A673 (cell line): ENCODE results near the gene KCTD7. TPM values are rescaled to one million over a fixed set of nuclear protein-coding genes. Genes with fewer than 3 reads are reported as not detected.
"Not testable (repeated sequence)": the region's sequence is repeated elsewhere in the genome, so short reads cannot be mapped to it uniquely, and the experiment has no call there.

ENCODE experiments used
- BruUV-seq: library from RNA; stranded (reverse); fragments of 400-500 nt; replicated peaks from 2 replicates; lab custom pipeline; 2021; lab: Mats Ljungman, UMichigan
- CTCF ChIA-PET: fragments of 300-600 bp; sonication (Branson Sonifier 250); formaldehyde crosslinking; loops from one replicate; lab custom pipeline; 2022; ENCODE audit warnings: antibody characterized with exemption; lab: Charles Lee
- POLR2A ChIA-PET: fragments of 300-600 bp; sonication (Branson Sonifier 250); formaldehyde crosslinking; loops from one replicate; lab custom pipeline; 2022; ENCODE audit warnings: antibody characterized with exemption; ENCODE audit not compliant: low non-redundant PET; lab: Charles Lee
- DNase-seq: peaks from one replicate; pipeline ENCODE4 v3.0.0-alpha.2; 2015; ENCODE audit warnings: low spot score
- H3K27ac ChIP-seq: fragments of 200-600 bp; sonication (generic); 2 replicates; pipeline ENCODE4 v1.5.1; 2016; ENCODE audit warnings: mixed run types, low read depth, mild to moderate bottlenecking, mixed read lengths, antibody characterized with exemption, low read length; ENCODE audit not compliant: poor library complexity, severe bottlenecking
- H3K27me3 ChIP-seq: fragments of 200-600 bp; sonication (generic); replicated peaks from 2 replicates; pipeline ENCODE4 v1.6.1; 2017; ENCODE audit warnings: mixed run types, low read depth, mild to moderate bottlenecking, mixed read lengths, antibody characterized with exemption, low read length; ENCODE audit not compliant: insufficient read depth, poor library complexity
- H3K36me3 ChIP-seq: fragments of 200-600 bp; sonication (generic); 2 replicates; pipeline ENCODE4 v1.6.1; 2016; ENCODE audit warnings: mixed run types, mild to moderate bottlenecking, mixed read lengths, antibody characterized with exemption, low read length; ENCODE audit not compliant: insufficient read depth, poor library complexity, severe bottlenecking
- H3K4me1 ChIP-seq: fragments of 200-600 bp; sonication (generic); 2 replicates; pipeline ENCODE4 v1.6.1; 2017; ENCODE audit warnings: mixed run types, mild to moderate bottlenecking, mixed read lengths, antibody characterized with exemption, low read length; ENCODE audit not compliant: insufficient read depth, poor library complexity, severe bottlenecking
- H3K4me3 ChIP-seq: fragments of 200-600 bp; sonication (generic); 2 replicates; pipeline ENCODE4 v1.5.1; 2016; ENCODE audit warnings: low read depth, mixed run types, mild to moderate bottlenecking, mixed read lengths, low read length; ENCODE audit not compliant: poor library complexity, severe bottlenecking
- H3K9me3 ChIP-seq: fragments of 200-600 bp; sonication (generic); 2 replicates; pipeline ENCODE4 v1.6.1; 2016; ENCODE audit warnings: mixed run types, low read depth, mild to moderate bottlenecking, mixed read lengths, antibody characterized with exemption, low read length; ENCODE audit not compliant: poor library complexity, severe bottlenecking
- CTCF ChIP-seq: fragments of 300-800, 200-600 bp; sonication (generic); conservative IDR thresholded peaks from 2 replicates; pipeline ENCODE4 v1.5.1; 2017; ENCODE audit warnings: low read depth, mild to moderate bottlenecking, antibody characterized with exemption, low read length, moderate library complexity, mixed read lengths
- EZH2 ChIP-seq: fragments of 200-600 bp; sonication (generic); IDR thresholded peaks from 2 replicates; pipeline ENCODE4 v1.6.1; 2017; ENCODE audit warnings: borderline replicate concordance, low read depth, mild to moderate bottlenecking, mixed read lengths, antibody characterized with exemption, low read length; ENCODE audit not compliant: poor library complexity, severe bottlenecking
- intact Hi-C: fragments of 100-400 bp; cut with micrococcal nuclease; formaldehyde crosslinking; loops from one replicate; pipeline ENCODE4 v1.10.0; 2022; ENCODE audit not compliant: unreplicated experiment
- total RNA-seq: library from RNA; stranded (reverse); gene quantifications from 2 replicates; pipeline ENCODE4 v1.2.3, GENCODE V29; 2021

The KCTD7 gene
- total RNA-seq, 1 experiment from 2014 or later: 10.6 TPM

DNA sequence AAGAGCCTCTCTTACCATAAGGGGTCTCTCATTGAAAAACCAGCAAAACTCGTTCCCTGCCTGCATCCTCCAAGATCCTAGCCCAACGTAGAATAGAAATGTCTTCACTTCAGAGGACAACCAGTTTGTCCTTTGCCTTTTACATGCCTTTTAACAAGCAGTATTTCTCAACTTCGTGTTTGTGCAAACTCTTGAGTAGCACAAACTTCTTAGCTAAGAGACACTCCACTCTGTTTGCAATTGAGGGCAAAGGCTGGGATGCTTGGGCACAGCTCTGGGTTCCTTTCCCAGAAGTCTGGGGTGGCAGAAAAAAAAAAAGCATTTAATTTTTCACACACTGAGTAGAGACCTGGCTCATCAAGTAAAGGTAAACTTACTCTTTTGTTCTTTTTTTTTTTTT lies 19.5 kb upstream of the KCTD7 start:
- Histone ChIP-seq H3K27me3 (no peaks in the 10 kb centered on the region), H3K4me1 (no peaks in the 10 kb centered on the region), H3K4me3 (no peak overlapping the region), H3K36me3 (no peaks in the 10 kb centered on the region), H3K9me3 (no peaks in the 10 kb centered on the region), H3K27ac (no peak overlapping the region)
- CTCF ChIA-PET: no interaction called here
- no peak for TF ChIP-seq EZH2
- TF ChIP-seq CTCF: no peak
- no peak for DNase-seq
- POLR2A ChIA-PET: no interaction called here
- intact Hi-C loops: no loop called here
- BruUV-seq: no TSS peak

DNA sequence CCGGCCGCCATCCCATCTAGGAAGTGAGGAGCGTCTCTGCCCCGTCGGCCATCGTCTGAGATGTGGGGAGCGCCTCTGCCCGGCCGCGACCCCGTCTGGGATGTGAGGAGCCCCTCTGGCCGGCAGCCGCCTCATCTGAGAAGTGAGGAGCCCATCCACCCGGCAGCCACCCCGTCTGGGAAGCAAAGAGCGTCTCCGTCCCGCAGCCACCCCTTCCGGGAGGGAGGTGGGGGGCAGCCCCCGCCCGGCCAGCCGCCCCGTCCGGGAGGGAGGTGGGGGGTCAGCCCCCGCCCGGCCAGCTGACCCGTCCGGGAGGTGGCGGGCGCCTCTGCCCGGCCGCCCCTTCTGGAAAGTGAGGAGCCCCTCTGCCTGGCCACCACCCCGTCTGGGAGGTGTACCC lies 14.1 kb upstream of the KCTD7 start:
- H3K4me1 ChIP-seq, H3K27ac ChIP-seq, intact Hi-C loops, H3K9me3 ChIP-seq, H3K4me3 ChIP-seq, H3K36me3 ChIP-seq, H3K27me3 ChIP-seq, DNase-seq, CTCF ChIA-PET, POLR2A ChIA-PET, BruUV-seq: not testable (repeated sequence)

- Histone ChIP-seq H3K4me1 (no peaks in the 10 kb centered on the region), H3K36me3 (no peaks in the 10 kb centered on the region), H3K9me3 (no peaks in the 10 kb centered on the region), H3K27ac (no peak overlapping the region), H3K4me3 (no peak overlapping the region), H3K27me3 (no peaks in the 10 kb centered on the region)
- intact Hi-C loops: no loop called here
- DNase-seq: no peak
- POLR2A ChIA-PET: no interaction called here
- BruUV-seq: no TSS peak
- CTCF ChIA-PET: no interaction called here
- TF ChIP-seq EZH2 (no peak), CTCF (no peak)
These were observed 13.0 kb upstream of the KCTD7 start for GRCh38 chr7:66615699-66616098.

DNA sequence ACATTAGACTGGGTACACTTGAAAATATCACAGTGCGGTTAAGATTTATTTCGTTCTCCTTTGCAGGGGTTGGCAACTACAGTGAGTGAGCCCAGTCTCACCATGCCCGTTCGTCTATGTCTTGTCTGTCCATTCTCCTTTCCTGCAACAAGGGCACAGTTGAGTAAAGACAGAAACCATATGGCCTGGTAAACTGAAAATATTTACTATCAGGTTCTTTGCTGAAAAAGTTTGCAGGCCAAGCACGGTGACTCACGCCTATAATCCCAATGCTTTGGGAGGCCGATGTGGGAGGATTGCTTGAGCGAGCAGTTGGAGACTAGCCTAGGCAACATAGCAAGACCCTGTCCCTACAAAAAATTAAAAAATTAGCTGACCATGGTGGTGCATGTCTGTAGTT lies 11.4 kb upstream of the KCTD7 start:
- CTCF ChIA-PET: no interaction called here
- Histone ChIP-seq H3K4me1 (no peaks in the 10 kb centered on the region), H3K27me3 (no peaks in the 10 kb centered on the region), H3K36me3 (no peaks in the 10 kb centered on the region), H3K4me3 (no peak overlapping the region), H3K27ac (no peak overlapping the region), H3K9me3 (no peaks in the 10 kb centered on the region)
- POLR2A ChIA-PET: no interaction called here
- no TSS peak for BruUV-seq
- TF ChIP-seq CTCF (no peak), EZH2 (no peak)
- intact Hi-C loops: no loop called here
- DNase-seq: no peak

DNA sequence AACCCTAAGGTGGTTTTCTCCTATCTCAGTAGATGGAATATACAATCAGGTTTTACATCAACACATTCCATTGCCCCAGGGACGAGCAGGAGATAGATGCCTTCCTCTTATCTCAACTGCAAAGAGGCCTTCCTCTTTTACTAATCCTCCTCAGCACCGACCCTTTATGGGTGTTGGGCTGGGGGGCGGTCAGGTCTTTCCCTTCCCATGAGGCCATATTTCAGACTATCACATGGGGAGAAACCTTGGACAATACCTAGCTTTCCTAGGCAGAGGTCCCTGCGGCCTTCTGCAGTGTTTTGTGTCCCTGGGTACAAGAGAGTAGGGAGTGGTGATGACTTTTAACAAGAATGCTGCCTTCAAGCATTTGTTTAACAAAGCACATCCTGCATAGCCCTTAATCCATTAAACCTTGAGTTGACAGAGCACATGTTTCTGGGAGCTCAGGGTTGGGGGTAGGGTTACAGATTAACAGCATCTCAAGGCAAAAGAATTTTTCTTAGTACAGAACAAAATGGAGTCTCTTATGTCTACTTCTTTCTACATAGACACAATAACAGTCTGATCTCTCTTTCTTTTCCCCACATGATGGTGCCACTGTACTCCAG lies 9.2 kb upstream of the KCTD7 start:
- H3K36me3 ChIP-seq, POLR2A ChIA-PET, intact Hi-C loops, H3K9me3 ChIP-seq, H3K4me3 ChIP-seq, H3K27me3 ChIP-seq, CTCF ChIA-PET, H3K27ac ChIP-seq, H3K4me1 ChIP-seq, DNase-seq, BruUV-seq: not testable (repeated sequence)
